Measurements from ENCODE around the gene IQSEC1.

IQSEC1 gene

DNA sequence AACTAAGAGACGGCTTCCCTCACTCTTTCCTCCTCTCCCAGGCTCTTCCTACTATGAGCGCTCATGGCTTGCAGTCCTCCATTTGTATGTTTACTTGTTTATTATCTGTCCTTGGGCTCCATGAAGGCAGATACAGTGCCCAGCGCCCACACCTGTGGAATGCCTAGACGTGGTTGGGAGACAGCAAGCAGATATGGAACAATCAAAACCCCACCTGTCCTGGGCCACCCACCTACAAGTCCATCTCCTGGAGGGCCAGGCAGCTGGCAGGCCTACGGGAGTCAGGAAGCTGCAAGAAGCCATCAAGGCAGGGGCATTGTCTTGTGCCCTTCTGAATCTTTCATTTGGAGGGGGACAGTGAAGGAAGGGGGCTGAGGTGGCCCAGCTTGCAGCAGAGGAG, 104.7 kb downstream of the IQSEC1 start:
- no peak for DNase-seq (ENCODE audit: low read depth in 3 of 3)

DNA sequence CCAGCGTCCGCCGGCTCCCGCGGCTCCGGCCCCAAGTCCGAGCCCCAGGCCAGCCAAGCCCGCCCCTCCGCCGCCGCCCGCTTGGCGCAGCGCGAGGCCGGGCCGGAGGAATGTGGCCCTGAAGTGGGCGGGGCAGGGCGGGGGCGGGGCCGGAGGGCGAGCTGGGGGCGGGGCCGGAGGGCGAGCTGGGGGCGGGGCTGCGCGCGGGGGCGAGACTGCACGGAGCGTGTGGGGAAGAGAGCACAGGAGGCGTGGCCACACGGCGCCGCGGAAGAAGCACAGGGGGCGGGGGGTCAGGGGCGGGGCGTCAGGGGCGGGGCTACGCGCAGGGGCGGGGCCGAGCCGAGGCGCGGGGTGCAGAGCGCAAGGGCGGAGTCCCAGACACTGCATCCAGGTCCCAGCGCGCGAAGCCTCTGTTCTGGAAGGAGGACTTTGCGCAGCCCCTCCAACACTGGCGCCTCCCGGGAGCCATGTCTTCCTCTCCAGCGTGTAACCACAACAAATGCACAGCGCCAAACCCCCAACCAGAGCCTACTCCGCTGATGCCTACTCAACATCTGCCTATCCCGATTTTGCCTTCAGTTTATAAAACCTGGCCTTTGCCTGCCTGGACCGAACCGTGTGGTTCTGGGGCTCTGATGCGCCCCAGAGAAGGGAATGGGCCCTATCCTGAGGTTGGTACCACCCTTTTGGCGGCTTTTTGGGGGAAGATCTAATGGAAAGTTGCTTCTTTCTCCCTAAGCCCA, 105.5 kb downstream of the IQSEC1 start:
- peak; percentile 74 to 86 (median 79) for DNase-seq (ENCODE audit: low read depth in 3 of 3)

GRCh38 chr3:12966847-12967605, 106.2 kb downstream of the IQSEC1 start:
- DNase-seq (ENCODE audit: low read depth in 3 of 3): no peak

DNA sequence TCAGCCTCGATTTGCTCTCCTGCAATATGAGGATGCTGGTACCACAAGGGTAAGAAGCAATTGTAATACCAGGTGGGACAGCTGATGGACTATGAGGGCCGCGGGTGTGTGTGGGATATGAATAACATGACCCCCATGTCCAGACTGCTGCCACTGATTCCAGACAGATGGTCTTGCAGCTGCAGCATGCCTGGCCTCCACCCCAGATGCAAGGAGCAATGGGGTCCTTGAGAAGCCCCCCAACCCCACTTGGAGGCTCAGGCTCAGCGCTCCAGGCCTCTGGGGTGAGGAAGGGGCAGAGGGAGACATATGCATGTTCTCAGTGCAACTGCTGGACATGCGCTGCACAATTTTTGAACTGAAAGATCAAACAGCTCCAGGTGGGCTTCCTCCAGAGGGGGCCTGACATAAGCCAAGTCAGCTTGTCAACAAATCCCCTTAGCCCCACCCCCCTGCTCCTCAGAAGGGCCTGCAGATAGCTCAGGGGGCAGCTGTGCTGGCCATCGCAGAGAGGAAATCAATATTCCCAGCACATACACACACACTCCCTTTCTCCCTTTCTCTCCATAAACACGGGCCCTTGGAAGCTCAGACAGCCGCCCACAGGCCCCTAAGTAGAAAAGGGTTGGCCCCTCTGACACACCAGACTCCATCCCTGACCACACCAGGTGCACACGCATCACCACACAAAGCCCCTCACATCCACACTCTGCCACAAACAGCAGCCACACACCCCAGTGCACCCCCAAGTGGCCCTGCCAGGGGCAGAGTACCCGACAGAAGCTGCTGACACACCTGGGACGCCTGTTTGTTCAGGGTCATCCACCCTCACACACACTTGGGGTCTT, 107.0 kb downstream of the IQSEC1 start:
- no peak for DNase-seq (ENCODE audit: low read depth in 3 of 3)

GRCh38 chr3:12964711-12965612, 108.3 kb downstream of the IQSEC1 start:
- no peak for DNase-seq (ENCODE audit: low read depth in 3 of 3)

DNA sequence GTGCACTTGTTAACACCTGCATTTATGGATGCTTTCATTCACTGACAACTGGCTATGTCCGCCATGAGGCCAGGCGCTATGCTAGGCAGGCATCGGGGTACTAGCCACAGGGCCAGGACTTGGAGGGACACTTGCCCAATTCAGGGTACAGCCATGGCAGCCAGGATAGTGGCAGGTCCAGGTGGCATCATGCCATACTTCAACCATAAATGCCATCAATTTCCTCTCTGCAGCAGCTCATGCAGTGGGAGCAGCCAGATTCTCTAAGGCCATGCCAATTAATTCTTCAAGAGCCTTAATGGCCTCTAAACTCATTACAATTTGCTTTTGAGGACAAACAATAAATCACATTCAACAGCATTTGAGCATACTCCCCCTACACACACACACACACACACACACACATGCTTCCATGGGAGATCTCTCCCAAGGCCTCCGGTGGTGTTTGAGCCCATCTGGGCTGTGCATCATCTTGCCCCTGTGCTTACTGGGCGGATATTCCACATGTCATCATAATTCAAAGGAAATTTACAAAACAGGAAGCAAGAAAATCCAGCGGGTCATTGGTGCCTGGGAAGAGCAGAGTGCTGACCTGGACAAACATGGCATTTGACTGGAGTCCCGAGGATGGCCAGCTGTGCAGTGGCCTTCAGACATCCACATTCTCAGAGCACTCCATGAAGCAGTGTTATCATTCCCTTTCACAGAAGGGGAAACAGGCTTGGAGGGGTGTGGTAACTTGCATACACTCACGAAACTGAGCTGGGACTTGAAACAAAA, 109.1 kb downstream of the IQSEC1 start:
- no peak for DNase-seq (ENCODE audit: low read depth in 3 of 3)

- DNase-seq (ENCODE audit: low read depth in 3 of 3): no peak
Observed at GRCh38 chr3:12963231-12963896, 109.9 kb downstream of the IQSEC1 start.

- no peak for DNase-seq (ENCODE audit: low read depth in 3 of 3)
Observed at GRCh38 chr3:12962292-12962691, 110.9 kb downstream of the IQSEC1 start.

DNA sequence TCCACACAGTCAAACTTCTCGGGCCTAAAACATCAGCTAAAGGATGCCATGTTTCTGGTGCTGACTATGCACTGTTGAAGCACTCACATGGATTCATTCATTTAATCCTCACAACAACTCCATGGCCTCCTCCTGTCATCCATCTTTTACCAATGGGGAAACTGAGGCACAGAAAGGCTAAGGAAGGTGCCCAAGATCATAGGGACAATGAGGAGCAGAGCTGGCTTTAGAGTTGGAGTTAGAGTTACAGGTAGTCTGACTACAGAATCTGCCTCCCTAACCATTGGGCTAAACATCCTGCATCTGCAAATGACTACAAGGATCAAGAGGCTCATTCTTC, 111.6 kb downstream of the IQSEC1 start:
- DNase-seq (ENCODE audit: low read depth in 3 of 3): no peak

DNA sequence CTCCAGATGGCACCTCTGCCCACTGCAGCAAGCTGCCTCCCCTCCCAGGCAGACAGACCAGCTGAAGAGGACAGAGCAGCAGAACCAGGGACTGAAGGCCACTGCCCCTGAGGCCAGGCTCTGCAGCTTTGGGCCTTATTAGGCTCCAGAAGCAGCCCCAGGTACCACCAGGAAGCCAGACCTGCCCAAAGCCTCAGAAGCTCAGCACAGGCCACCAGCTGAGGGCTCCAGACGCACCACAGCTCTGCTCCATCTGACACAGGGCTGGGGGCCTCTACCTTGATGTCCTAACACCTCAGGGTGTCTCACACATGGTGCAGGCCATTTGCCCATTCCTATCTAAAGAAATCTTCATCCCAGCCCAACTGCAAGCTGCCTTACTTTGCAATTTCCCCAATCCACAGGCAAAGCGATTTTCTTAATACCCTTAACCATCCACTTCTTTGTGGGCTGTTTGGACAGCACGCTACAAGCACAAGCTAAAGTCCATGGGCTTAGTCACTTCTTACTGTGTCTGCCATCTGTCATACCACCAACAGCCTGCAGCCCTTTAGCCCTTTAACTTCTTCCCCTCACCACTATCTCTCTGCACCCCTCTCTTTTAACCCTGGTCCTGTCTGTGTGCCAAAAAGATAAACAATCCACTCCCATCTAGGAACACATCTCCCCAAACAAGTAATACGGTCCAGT, 112.1 kb downstream of the IQSEC1 start:
- DNase-seq (ENCODE audit: low read depth in 3 of 3): no peak

DNA sequence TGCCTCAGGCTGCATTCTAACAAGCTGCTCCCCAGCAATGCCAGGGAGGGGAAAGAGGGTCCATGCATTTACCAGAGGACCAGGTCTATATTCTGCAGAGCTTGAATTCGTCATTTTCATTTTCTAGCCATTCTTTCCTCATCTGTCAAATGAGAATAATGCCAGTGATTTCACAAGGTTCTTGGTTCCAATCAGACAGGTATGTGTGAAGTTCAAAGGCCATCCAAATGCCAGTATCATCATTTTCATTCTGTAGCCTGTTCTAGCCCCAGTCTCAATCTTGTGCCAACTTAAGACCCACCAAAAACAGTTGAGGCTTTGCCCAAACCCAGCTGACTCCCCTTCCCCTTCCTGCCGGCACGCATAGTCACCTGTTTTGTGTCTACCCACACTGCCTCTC, 112.7 kb downstream of the IQSEC1 start:
- no peak for DNase-seq (ENCODE audit: low read depth in 3 of 3)

DNA sequence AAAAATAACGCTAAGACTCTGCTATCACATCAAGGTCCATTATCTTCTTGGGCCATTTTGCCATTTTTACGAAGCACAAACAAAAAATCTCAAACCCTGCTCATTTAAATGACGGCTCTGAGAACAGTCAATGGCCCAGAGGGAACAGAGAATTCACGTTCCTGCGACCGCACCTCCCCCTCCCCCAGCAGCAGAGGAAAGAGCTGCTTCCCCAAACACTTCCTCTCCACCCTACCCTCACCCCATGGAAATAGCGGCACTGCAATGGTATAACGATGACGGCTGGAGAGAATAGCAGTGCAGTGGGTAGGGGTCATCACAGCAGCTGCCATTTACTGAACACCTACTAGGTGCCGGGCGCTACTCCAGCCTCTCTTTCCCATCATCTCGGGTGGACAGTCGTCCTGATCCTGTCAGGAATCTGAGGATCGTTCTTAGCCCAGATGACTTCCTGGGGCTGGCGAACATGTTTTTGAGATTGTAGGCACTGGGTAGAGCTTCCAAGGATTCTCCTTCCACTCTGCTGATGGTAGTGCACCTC, 113.3 kb downstream of the IQSEC1 start:
- DNase-seq (ENCODE audit: low read depth in 3 of 3): no peak

DNA sequence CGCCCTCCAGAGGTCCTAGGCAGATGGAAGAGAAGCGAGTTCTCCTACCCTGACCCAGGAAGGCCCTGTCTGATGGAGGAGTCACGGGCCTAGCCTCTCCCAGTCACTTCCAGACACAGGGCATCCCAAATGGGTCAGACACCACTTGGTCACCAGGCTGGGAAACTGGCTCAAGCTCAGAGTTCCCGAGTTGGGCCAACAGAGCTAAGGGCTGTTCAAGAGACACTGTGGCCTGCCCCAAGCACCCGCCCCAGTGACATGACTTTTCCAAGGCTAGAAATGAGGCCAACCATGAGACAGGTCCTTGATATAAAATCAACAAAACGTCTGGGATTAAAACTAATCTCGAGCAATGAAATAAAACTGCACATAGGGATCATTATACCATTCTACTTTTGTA, 113.8 kb downstream of the IQSEC1 start:
- no peak for DNase-seq (ENCODE audit: low read depth in 3 of 3)

GRCh38 chr3:12957824-12958792, 115.1 kb downstream of the IQSEC1 start:
- no peak for DNase-seq (ENCODE audit: low read depth in 3 of 3)

DNA sequence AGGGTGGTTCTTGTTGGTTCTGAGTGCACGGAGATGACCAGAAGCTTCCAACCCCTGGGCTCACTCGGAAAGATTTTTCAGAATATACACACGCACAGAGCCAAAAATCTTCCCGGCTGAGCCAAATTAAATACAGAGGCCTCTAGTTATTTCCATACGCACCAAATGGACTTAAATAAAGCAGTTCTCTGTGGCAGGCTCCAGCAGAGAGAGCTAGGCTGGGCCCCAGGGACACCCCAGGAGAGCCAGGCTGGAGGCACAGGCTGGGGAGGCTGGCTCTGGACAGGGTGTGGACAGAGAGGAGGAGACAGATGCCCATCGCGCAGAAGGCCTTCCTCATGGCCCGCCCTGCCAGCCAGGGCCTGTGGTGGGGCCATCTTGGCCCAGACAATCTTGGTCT, 115.9 kb downstream of the IQSEC1 start:
- no peak for DNase-seq (ENCODE audit: low read depth in 3 of 3)

DNA sequence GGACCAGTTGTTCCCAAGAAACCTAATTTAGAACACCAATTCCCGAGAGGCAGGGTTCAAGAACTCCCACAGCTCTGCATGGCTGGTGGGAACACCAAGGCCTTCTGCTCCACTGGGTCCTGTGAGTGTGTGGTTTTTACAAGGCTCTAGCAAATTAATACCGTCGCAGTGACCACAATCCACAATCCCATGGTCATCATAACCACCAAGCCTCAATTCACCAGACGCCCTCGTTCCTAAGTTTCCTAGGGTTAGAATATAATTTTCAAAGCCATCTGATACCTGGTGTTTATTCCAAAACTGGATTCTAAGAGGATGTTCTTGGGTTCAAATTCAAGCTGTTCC, 116.9 kb downstream of the IQSEC1 start:
- DNase-seq (ENCODE audit: low read depth in 3 of 3): no peak

DNA sequence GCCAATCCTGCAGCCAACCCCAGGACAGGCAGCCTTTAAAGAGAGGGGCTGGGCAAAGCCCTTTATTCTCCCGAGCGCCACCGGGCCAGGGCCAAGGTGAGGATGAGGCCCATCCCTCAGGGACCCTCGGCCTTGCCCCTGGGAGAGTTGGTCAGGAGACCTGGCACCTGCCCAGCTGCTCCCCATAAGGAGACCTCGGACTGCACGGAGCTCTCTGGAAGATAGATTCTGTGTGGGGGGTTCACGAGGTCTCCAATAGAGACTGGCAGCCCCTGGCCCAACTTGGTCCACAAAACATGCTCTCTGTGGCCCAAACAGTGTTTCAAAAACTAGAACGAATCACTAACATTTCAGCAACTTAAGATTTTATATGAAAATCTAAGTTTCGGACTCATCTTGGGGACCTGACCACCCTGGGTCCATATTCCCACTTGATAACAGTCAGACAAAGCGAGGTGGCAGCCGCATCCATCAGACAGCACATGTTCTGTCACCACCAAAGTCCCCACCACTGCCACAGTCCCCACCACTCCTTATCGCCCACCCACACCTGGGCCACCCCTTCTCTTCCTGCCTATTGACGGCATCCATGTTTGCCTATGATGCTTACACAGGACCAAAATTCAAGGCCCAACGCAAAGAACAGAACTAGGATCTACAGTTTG, 117.4 kb downstream of the IQSEC1 start:
- DNase-seq (ENCODE audit: low read depth in 3 of 3): no peak
